Measurements from ENCODE around the gene HSF4.

DNA sequence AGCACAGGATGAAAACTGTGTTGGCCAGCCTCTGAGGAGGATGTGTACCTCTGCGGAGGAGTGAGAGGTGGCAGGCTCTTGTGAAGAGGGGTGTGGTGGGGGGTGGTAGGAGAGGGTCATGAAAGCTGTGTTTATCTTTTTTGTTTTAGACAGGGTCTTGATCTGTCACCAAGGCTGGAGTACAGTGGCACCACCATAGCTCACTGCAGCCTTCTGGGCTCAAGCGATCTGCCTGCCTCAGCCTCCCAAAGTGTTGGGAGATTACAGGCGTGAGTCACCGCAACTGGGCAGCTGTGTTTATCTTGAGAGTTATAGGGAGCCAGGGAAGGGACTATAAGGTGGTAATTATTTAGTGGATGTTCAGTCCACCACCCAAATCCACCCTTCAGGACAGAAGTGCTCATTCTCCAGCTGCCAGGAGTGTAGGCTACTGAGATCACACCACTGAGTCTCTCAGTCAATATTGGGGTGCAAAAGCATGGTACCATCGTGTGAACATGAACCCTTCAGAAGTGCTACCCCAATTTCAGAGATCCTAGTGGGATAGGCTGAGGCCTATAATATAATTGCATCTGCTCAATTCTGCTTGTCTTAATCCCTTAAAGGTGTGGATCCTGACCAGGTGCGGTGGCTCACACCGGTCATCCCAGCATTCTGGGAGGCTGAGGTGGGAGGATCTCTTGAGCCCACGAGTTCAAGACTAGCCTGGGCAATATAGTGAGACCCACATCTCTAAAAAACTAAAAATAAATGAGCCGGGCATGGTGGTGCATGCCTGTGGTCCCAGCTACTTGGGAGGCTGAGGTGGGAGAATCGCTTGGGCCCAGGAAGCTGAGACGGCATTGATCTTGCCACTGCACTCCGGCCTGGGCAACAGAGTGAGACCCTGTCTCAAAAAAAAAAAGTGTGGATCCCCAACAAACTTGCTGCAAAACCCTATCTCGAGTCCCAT, 26.2 kb downstream of the HSF4 start:
- TF ChIP-seq POLR2AphosphoS5 (IDR thresholded peaks at IDR 0.05) (no peak), EP300 (IDR thresholded peaks at IDR 0.05; ENCODE audit: low read depth) (no peak)
- TF ChIP-seq, protein P1, sequence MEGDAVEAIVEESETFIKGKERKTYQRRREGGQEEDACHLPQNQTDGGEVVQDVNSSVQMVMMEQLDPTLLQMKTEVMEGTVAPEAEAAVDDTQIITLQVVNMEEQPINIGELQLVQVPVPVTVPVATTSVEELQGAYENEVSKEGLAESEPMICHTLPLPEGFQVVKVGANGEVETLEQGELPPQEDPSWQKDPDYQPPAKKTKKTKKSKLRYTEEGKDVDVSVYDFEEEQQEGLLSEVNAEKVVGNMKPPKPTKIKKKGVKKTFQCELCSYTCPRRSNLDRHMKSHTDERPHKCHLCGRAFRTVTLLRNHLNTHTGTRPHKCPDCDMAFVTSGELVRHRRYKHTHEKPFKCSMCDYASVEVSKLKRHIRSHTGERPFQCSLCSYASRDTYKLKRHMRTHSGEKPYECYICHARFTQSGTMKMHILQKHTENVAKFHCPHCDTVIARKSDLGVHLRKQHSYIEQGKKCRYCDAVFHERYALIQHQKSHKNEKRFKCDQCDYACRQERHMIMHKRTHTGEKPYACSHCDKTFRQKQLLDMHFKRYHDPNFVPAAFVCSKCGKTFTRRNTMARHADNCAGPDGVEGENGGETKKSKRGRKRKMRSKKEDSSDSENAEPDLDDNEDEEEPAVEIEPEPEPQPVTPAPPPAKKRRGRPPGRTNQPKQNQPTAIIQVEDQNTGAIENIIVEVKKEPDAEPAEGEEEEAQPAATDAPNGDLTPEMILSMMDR (IDR thresholded peaks at IDR 0.05): no peak

Data from transverse colon (tissue), 4 donors.